Osteocyte (in vitro differentiated cells): ENCODE measurements around the gene VSIG2. TPM values are rescaled to one million over a fixed set of nuclear protein-coding genes. Genes with fewer than 3 reads are reported as not detected.
A peak's percentile ranks its signal among the peaks of the same experiment; 100 is the strongest.

Experiments
- DNase-seq: peaks from one replicate; pipeline ENCODE4 v3.0.0; 2021; ENCODE audit warnings: mixed read lengths; ENCODE audit not compliant: unreplicated experiment; ENCODE audit errors: extremely low spot score
- H3K27ac Mint-ChIP-seq: one replicate; pipeline ENCODE4 v1.8.0; 2021; ENCODE audit warnings: mild to moderate bottlenecking, mixed read lengths; ENCODE audit not compliant: unreplicated experiment
- H3K27me3 Mint-ChIP-seq: one replicate; pipeline ENCODE4 v1.8.0; 2021; ENCODE audit warnings: mixed read lengths; ENCODE audit not compliant: unreplicated experiment
- H3K36me3 Mint-ChIP-seq: one replicate; pipeline ENCODE4 v1.8.0; 2021; ENCODE audit warnings: mixed read lengths; ENCODE audit not compliant: unreplicated experiment
- H3K4me1 Mint-ChIP-seq: one replicate; pipeline ENCODE4 v1.8.0; 2021; ENCODE audit warnings: mixed read lengths; ENCODE audit not compliant: unreplicated experiment
- H3K4me3 Mint-ChIP-seq: one replicate; pipeline ENCODE4 v1.8.0; 2021; ENCODE audit warnings: mild to moderate bottlenecking, moderate library complexity, mixed read lengths; ENCODE audit not compliant: unreplicated experiment
- H3K9me3 Mint-ChIP-seq: one replicate; pipeline ENCODE4 v1.8.0; 2021; ENCODE audit warnings: mixed read lengths; ENCODE audit not compliant: unreplicated experiment
- CTCF ChIP-seq: fragments of 200-600 bp; sonication (generic); IDR thresholded peaks from 2 replicates; pipeline ENCODE4 v1.5.0; 2021; ENCODE audit warnings: antibody characterized with exemption, mild to moderate bottlenecking, moderate library complexity
- total RNA-seq: library from RNA; stranded (reverse); gene quantifications from 2 replicates; pipeline ENCODE4 v1.2.1, GENCODE V29; 2021

VSIG2 gene
- total RNA-seq, 1 donor from 2014 or later, result 0.30 TPM

- DNase-seq, result no peak
- Mint-ChIP-seq H3K9me3 (no peaks in the 10 kb centered on the region), H3K27ac (peak overlapping the region; percentile 87), H3K4me3 (peak overlapping the region; percentile 87), H3K27me3 (no peaks in the 10 kb centered on the region), H3K36me3 (no peaks in the 10 kb centered on the region), H3K4me1 (peaks cover 27% of the 10 kb centered on the region)
- TF ChIP-seq CTCF, result no peak
Measured at GRCh38 chr11:124798991-124799347, 46.9 kb upstream of the VSIG2 start.

GRCh38 chr11:124796312-124796711 is 44.3 kb upstream of the VSIG2 start:
- no peak for DNase-seq
- Mint-ChIP-seq H3K27ac (no peak overlapping the region), H3K4me1 (peaks cover 32% of the 10 kb centered on the region), H3K27me3 (no peaks in the 10 kb centered on the region), H3K4me3 (no peak overlapping the region), H3K9me3 (no peaks in the 10 kb centered on the region), H3K36me3 (no peaks in the 10 kb centered on the region)
- TF ChIP-seq CTCF, result no peak

DNA sequence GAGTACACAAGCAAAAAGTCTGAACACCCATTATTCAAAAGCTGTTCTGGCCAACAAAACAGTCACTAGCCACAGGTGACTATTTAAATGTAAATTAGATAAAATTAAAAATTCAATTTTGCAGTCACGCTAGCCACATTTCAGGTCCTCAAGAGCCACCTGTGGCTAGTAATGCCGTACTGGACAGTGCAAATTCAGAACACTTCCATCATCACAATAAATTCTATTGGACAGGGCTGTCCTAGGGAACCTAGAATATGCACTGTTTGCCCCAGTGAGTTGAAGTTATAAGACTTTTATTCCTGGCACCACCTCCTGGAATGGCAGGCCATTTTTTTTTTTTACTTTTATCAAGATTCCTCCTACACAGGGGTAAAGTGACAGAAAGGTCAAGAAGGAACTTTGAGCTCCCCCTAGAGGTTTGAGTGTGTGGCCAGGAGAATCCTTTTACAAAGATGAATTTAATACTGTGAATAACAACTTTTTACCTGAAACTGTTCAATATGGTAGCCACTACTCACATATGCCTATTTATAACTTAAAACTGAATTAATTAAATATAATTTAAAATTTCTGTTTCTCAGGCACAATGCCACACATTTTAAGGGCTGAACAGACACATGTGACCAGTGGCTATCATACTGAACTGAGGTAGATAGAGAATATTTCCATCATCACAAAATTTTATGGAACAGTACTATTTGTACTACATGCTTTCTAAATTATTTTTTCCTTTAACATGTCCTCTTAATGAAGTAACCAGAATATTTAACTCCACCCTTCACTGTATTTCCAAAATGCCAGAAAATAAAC is 41.6 kb upstream of the VSIG2 start:
- H3K36me3 Mint-ChIP-seq, result no peaks in the 10 kb centered on the region
- no peak for DNase-seq
- H3K4me3 Mint-ChIP-seq, result no peak overlapping the region
- H3K9me3 Mint-ChIP-seq, result no peaks in the 10 kb centered on the region
- peaks cover 21% of the 10 kb centered on the region for H3K4me1 Mint-ChIP-seq
- no peaks in the 10 kb centered on the region for H3K27me3 Mint-ChIP-seq
- TF ChIP-seq CTCF, result peak; percentile 69
- no peak overlapping the region for H3K27ac Mint-ChIP-seq

GRCh38 chr11:124791626-124792341 is 39.7 kb upstream of the VSIG2 start:
- no peaks in the 10 kb centered on the region for H3K9me3 Mint-ChIP-seq
- no peaks in the 10 kb centered on the region for H3K36me3 Mint-ChIP-seq
- no peak for TF ChIP-seq CTCF
- no peak overlapping the region for H3K4me3 Mint-ChIP-seq
- DNase-seq, result no peak
- peaks cover 9% of the 10 kb centered on the region for H3K4me1 Mint-ChIP-seq
- H3K27ac Mint-ChIP-seq, result no peak overlapping the region
- H3K27me3 Mint-ChIP-seq, result no peaks in the 10 kb centered on the region

- no peak overlapping the region for H3K4me3 Mint-ChIP-seq
- DNase-seq, result no peak
- peaks cover 9% of the 10 kb centered on the region for H3K4me1 Mint-ChIP-seq
- no peaks in the 10 kb centered on the region for H3K27me3 Mint-ChIP-seq
- H3K36me3 Mint-ChIP-seq, result no peaks in the 10 kb centered on the region
- no peak for TF ChIP-seq CTCF
- no peaks in the 10 kb centered on the region for H3K9me3 Mint-ChIP-seq
- no peak overlapping the region for H3K27ac Mint-ChIP-seq
Measured at GRCh38 chr11:124788521-124788920, 36.5 kb upstream of the VSIG2 start.
